WI38 (cell line): ENCODE measurements around the gene CALR3.
"Not testable (repeated sequence)": the region's sequence is repeated elsewhere in the genome, so short reads cannot be mapped to it uniquely, and the experiment has no call there.

ENCODE experiments used
- H3K4me3 ChIP-seq: 2 replicates; pipeline ENCODE4 v1.5.1; 2011; ENCODE audit warnings: low read depth, mild to moderate bottlenecking, control low read depth, low read length
- TF ChIP-seq, protein P1 (sequence below): IDR thresholded peaks from 2 replicates; pipeline ENCODE4 v1.5.1; 2012; ENCODE audit warnings: low read depth, mild to moderate bottlenecking, control low read depth, low read length

Gene CALR3

DNA sequence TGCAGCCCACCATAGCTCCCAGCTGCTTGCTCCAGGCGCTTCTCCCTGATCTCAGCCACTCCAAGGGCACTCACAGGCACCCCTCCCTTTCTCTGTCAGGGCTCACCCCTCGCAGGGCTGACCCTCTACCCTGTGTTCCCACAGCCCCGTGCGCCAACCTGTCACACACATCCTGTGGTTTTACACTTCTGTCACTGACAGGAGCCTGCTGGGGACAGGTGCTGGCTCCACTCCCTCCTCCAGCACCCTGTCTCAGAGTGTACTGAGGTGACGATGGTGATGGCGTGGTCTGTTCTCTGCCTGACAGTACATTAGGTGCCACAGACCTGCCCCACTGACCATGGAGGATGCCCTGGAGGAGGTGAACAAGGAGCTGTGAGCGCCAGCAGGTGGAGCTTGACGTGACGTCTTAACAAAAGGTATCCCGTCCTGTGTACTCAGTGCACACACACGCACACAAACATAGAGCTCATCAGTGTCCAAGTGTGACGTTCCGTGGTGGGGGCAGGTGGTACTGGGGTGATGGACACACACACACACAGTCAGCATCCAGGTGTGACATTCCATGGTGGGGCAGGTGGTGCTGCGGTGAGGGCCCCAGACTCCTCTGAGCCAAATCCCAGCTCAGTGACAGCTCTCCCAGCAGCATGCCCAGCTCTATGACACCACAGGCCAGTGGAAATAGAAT is 21.1 kb upstream of the CALR3 start:
- TF ChIP-seq, protein P1, sequence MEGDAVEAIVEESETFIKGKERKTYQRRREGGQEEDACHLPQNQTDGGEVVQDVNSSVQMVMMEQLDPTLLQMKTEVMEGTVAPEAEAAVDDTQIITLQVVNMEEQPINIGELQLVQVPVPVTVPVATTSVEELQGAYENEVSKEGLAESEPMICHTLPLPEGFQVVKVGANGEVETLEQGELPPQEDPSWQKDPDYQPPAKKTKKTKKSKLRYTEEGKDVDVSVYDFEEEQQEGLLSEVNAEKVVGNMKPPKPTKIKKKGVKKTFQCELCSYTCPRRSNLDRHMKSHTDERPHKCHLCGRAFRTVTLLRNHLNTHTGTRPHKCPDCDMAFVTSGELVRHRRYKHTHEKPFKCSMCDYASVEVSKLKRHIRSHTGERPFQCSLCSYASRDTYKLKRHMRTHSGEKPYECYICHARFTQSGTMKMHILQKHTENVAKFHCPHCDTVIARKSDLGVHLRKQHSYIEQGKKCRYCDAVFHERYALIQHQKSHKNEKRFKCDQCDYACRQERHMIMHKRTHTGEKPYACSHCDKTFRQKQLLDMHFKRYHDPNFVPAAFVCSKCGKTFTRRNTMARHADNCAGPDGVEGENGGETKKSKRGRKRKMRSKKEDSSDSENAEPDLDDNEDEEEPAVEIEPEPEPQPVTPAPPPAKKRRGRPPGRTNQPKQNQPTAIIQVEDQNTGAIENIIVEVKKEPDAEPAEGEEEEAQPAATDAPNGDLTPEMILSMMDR = no peak
- H3K4me3 ChIP-seq = no peak overlapping the region

- TF ChIP-seq, protein P1 = no peak
Observed at GRCh38 chr19:16516381-16516780, 20.4 kb upstream of the CALR3 start.

GRCh38 chr19:16514383-16515019 is 18.5 kb upstream of the CALR3 start:
- no peak overlapping the region for H3K4me3 ChIP-seq
- TF ChIP-seq, protein P1 = no peak

More at GRCh38 chr19:16516381-16516780, 20.4 kb upstream of the CALR3 start:
- H3K4me3 ChIP-seq = no peak overlapping the region

DNA sequence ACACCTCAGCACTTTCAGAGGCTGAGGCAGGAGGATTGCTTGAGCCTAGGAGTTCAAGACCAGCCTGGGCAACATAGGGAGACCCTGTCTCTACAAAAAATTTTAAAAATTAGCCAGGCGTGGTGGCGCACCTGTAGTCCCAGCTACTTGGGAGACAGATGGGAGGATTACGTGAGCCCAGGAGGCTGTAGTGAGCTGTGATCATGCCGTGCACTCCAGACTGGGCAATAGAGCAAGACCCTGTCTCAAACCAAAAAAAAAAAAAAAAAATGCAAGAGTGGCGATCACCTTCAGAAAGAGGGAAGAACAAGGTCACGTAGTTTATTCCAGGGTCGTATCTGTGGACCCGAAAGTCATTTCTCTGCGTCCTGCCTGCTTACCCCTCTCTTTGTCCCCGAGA is 16.6 kb upstream of the CALR3 start:
- not testable (repeated sequence) for H3K4me3 ChIP-seq

DNA sequence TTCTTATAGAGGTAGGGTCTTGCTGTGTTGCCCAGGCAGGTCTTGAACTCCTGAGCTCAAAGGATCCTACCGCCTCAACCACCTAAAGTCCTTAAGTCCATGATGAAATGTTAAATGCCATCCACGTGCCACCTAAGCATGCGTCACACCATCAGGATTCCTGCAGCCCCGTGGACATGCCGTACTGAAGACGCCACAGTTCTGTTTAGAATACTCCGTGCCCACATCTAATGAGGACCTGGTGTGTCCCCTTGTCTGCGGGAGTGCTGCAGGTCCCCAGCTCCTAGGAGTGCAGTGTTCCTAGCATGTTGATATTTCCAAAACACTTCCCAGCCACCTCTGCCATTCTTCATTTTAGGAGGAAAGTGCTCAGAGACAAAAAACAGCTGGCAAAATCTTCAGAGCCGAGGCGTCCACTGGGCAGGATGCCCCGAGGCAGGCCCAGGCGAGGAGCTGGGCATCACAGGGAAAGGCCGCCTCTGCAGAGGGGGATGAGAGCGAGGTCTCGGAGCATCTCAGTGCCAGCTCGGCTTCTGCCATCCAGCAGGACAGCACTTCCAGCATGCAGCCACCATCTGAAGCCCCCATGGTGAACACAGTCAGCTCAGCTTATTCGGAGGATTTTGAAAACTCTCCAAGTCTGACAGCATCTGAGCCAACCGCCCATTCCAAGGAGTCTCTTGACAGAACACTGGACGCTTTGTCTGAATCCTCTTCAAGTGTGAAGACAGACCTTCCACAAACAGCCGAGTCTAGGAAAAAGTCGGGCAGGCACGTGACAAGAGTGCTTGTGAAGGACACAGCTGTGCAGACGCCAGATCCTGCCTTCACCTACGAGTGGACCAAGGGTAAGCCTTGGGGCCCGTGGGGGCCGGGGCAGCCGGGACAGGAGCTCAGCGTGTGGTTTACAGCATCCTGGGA is 13.4 kb upstream of the CALR3 start:
- TF ChIP-seq, protein P1 = no peak
- no peak overlapping the region for H3K4me3 ChIP-seq

DNA sequence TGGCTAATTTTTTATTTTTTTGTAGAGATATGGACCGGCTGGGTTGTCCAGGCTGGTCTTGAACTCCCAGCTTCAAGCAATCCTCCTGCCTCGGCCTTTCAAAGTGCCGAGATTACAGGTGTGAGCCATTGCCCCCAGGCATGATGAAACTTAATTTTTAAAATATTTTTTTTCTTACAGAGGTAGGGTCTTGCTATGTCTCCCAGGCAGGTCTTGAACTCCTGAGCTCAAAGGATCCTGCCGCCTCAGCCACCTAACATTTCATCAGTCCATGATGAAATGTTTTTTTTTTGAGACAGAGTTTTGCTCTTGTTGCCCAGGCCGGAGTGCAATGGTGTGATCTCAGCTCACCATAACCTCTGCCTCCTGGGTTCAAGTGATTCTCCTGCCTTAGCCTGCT is 12.6 kb upstream of the CALR3 start:
- no peak overlapping the region for H3K4me3 ChIP-seq
- TF ChIP-seq, protein P1 = no peak

DNA sequence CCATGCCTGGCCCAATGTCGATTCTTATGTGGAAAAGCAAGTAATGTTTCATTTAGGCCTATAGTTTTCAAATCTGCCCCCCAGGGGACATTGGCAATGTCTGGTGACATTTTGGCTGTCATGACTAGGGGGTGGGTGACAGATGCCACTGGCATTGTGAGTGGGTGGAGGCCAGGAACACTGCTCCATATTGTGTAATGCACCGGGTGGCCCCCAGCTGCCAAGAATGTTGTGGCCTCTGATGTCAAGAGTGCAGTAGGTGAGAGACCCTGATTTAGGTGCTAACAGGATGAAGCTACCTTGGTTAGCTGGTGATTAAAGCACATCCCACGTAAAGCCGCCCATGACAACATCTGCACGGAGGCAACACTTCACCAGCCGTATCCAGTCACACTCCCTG is 11.0 kb upstream of the CALR3 start:
- H3K4me3 ChIP-seq = no peak overlapping the region
- TF ChIP-seq, protein P1 = no peak

DNA sequence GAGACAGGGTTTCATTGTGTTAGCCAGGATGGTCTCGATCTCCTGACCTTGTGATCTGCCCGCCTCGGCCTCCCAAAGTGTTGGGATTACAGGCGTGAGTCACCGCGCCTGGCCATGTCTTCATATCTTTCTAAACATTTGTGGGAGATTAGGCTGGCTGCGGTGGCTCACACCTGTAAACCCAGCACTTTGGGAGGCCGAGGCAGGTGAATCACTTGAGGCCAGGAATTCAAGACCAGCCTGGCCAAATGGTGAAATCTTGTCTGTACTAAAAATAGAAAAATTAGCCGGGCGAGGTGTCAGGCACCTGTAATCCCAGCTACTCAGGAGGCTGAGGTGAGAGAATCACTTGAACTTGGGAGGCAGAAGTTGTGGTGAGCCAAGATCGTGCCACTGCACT is 10.2 kb upstream of the CALR3 start:
- not testable (repeated sequence) for H3K4me3 ChIP-seq
